ENCODE measurements around the gene ACADL. TPM values are rescaled to one million over a fixed set of nuclear protein-coding genes. Genes with fewer than 3 reads are reported as not detected.
A peak's percentile ranks its signal among the peaks of the same experiment; 100 is the strongest.
"Not testable (repeated sequence)": the region's sequence is repeated elsewhere in the genome, so short reads cannot be mapped to it uniquely, and the experiment has no call there.

Gene ACADL
- total RNA-seq, 1 experiment from 2014 or later, result not detected

- Histone ChIP-seq H3K27me3 (ENCODE audit: control insufficient read depth, insufficient read depth, low read length) (no peaks in the 10 kb centered on the region), H3K4me3 (ENCODE audit: insufficient read depth, low read depth, low read length) (no peak overlapping the region), H3K36me3 (replicated peaks; ENCODE audit: control insufficient read depth, insufficient read depth, low read length) (no peaks in the 10 kb centered on the region)
- no peak for DNase-seq
These were observed 36.5 kb downstream of the ACADL start for GRCh38 chr2:210188755-210189154.

GRCh38 chr2:210188190-210188589 is 37.1 kb downstream of the ACADL start:
- Histone ChIP-seq H3K4me3 (ENCODE audit: insufficient read depth, low read depth, low read length) (no peak overlapping the region), H3K36me3 (replicated peaks; ENCODE audit: control insufficient read depth, insufficient read depth, low read length) (no peaks in the 10 kb centered on the region), H3K27me3 (ENCODE audit: control insufficient read depth, insufficient read depth, low read length) (no peaks in the 10 kb centered on the region)
- no peak for DNase-seq

GRCh38 chr2:210183936-210184335 is 41.3 kb downstream of the ACADL start:
- H3K27me3 ChIP-seq (ENCODE audit: control insufficient read depth, insufficient read depth, low read length); H3K4me3 ChIP-seq (ENCODE audit: insufficient read depth, low read depth, low read length); H3K36me3 ChIP-seq (replicated peaks; ENCODE audit: control insufficient read depth, insufficient read depth, low read length); DNase-seq: not testable (repeated sequence)

- H3K27me3 ChIP-seq (ENCODE audit: control insufficient read depth, insufficient read depth, low read length); H3K4me3 ChIP-seq (ENCODE audit: insufficient read depth, low read depth, low read length); DNase-seq; H3K36me3 ChIP-seq (replicated peaks; ENCODE audit: control insufficient read depth, insufficient read depth, low read length): not testable (repeated sequence)
These were observed 43.6 kb downstream of the ACADL start for GRCh38 chr2:210181606-210182088.

GRCh38 chr2:210181033-210181605 is 44.1 kb downstream of the ACADL start:
- not testable (repeated sequence) for H3K36me3 ChIP-seq (replicated peaks; ENCODE audit: control insufficient read depth, insufficient read depth, low read length); H3K4me3 ChIP-seq (ENCODE audit: insufficient read depth, low read depth, low read length); H3K27me3 ChIP-seq (ENCODE audit: control insufficient read depth, insufficient read depth, low read length); DNase-seq

- Histone ChIP-seq H3K27me3 (ENCODE audit: control insufficient read depth, insufficient read depth, low read length) (no peaks in the 10 kb centered on the region), H3K4me3 (ENCODE audit: insufficient read depth, low read depth, low read length) (no peak overlapping the region), H3K36me3 (replicated peaks; ENCODE audit: control insufficient read depth, insufficient read depth, low read length) (no peaks in the 10 kb centered on the region)
- DNase-seq, result no peak
These were observed 44.8 kb downstream of the ACADL start for GRCh38 chr2:210180477-210180876.

- Histone ChIP-seq H3K36me3 (replicated peaks; ENCODE audit: control insufficient read depth, insufficient read depth, low read length) (no peaks in the 10 kb centered on the region), H3K27me3 (ENCODE audit: control insufficient read depth, insufficient read depth, low read length) (no peaks in the 10 kb centered on the region), H3K4me3 (ENCODE audit: insufficient read depth, low read depth, low read length) (no peak overlapping the region)
- DNase-seq, result no peak
These were observed 45.8 kb downstream of the ACADL start for GRCh38 chr2:210179351-210179990.

- no peaks in the 10 kb centered on the region for H3K27me3 ChIP-seq (ENCODE audit: control insufficient read depth, insufficient read depth, low read length)
- H3K36me3 ChIP-seq (replicated peaks; ENCODE audit: control insufficient read depth, insufficient read depth, low read length), result no peaks in the 10 kb centered on the region
- DNase-seq, result peak; percentile 66
- no peak overlapping the region for H3K4me3 ChIP-seq (ENCODE audit: insufficient read depth, low read depth, low read length)
These were observed 47.5 kb downstream of the ACADL start for GRCh38 chr2:210177769-210178168.

GRCh38 chr2:210177115-210177514 is 48.1 kb downstream of the ACADL start:
- not testable (repeated sequence) for H3K4me3 ChIP-seq (ENCODE audit: insufficient read depth, low read depth, low read length); DNase-seq; H3K27me3 ChIP-seq (ENCODE audit: control insufficient read depth, insufficient read depth, low read length); H3K36me3 ChIP-seq (replicated peaks; ENCODE audit: control insufficient read depth, insufficient read depth, low read length)

- Histone ChIP-seq H3K27me3 (ENCODE audit: control insufficient read depth, insufficient read depth, low read length) (no peaks in the 10 kb centered on the region), H3K36me3 (replicated peaks; ENCODE audit: control insufficient read depth, insufficient read depth, low read length) (no peaks in the 10 kb centered on the region), H3K4me3 (ENCODE audit: insufficient read depth, low read depth, low read length) (no peak overlapping the region)
- DNase-seq, result no peak
These were observed 51.2 kb downstream of the ACADL start for GRCh38 chr2:210174086-210174485.

- H3K36me3 ChIP-seq (replicated peaks; ENCODE audit: control insufficient read depth, insufficient read depth, low read length), result no peaks in the 10 kb centered on the region
- H3K27me3 ChIP-seq (ENCODE audit: control insufficient read depth, insufficient read depth, low read length), result no peaks in the 10 kb centered on the region
- no peak for DNase-seq
- H3K4me3 ChIP-seq (ENCODE audit: insufficient read depth, low read depth, low read length), result peak overlapping the region; percentile 46
These were observed 53.0 kb downstream of the ACADL start for GRCh38 chr2:210172219-210172575.

- H3K27me3 ChIP-seq (ENCODE audit: control insufficient read depth, insufficient read depth, low read length), result no peaks in the 10 kb centered on the region
- peak within 1 kb of the TSS; percentile 86 for H3K4me3 ChIP-seq (ENCODE audit: insufficient read depth, low read depth, low read length)
- DNase-seq, result peak; percentile 95
- H3K36me3 ChIP-seq (replicated peaks; ENCODE audit: control insufficient read depth, insufficient read depth, low read length), result no peaks in the 10 kb centered on the region
These were observed 53.7 kb downstream of the ACADL start, which contains the start of gene KANSL1L for GRCh38 chr2:210171309-210172218. KANSL1L (minus strand) TSS chr2:210171409; CDS start chr2:210154582, 16,827 bp downstream.

GRCh38 chr2:210170446-210171303 is 54.6 kb downstream of the ACADL start:
- Histone ChIP-seq H3K4me3 (ENCODE audit: insufficient read depth, low read depth, low read length) (peak overlapping the region; percentile 86), H3K27me3 (ENCODE audit: control insufficient read depth, insufficient read depth, low read length) (no peaks in the 10 kb centered on the region), H3K36me3 (replicated peaks; ENCODE audit: control insufficient read depth, insufficient read depth, low read length) (no peaks in the 10 kb centered on the region)
- peak; percentile 92 for DNase-seq

GRCh38 chr2:210170196-210170445 is 55.1 kb downstream of the ACADL start:
- DNase-seq, result no peak
- Histone ChIP-seq H3K36me3 (replicated peaks; ENCODE audit: control insufficient read depth, insufficient read depth, low read length) (no peaks in the 10 kb centered on the region), H3K27me3 (ENCODE audit: control insufficient read depth, insufficient read depth, low read length) (no peaks in the 10 kb centered on the region), H3K4me3 (ENCODE audit: insufficient read depth, low read depth, low read length) (peak overlapping the region; percentile 86)

All from H7 (cell line).